Mesenchymal stem cell (in vitro differentiated cells and primary cell): Measurements from ENCODE around the gene IKZF3. TPM values are rescaled to one million over a fixed set of nuclear protein-coding genes. Genes with fewer than 3 reads are reported as not detected.

Source experiments
- DNase-seq: peaks from one replicate; pipeline ENCODE4 v3.0.0-alpha.2; 2013
- H2AFZ ChIP-seq: one replicate; pipeline ENCODE4 v1.6.1; 2013; ENCODE audit warnings: low read depth, mild to moderate bottlenecking, control low read depth, inconsistent platforms, low read length, moderate library complexity
- H2AK5ac ChIP-seq: 2 replicates; pipeline ENCODE4 v1.6.1; 2013; ENCODE audit warnings: low read length, moderate library complexity, mild to moderate bottlenecking, inconsistent platforms; ENCODE audit not compliant: severe bottlenecking
- H2BK120ac ChIP-seq: one replicate; pipeline ENCODE4 v1.6.1; 2013; ENCODE audit warnings: low read depth, mild to moderate bottlenecking, inconsistent platforms, low read length, moderate library complexity
- H2BK12ac ChIP-seq, 2 experiments: one replicate each; pipeline ENCODE4 v1.6.1; 2013; ENCODE audit warnings: inconsistent platforms in 2 of 2, low read length in 2 of 2, mild to moderate bottlenecking in 2 of 2, moderate library complexity in 2 of 2, control low read depth in 1 of 2
- H2BK15ac ChIP-seq: one replicate; pipeline ENCODE4 v1.6.1; 2013; ENCODE audit warnings: mild to moderate bottlenecking, low read depth, inconsistent platforms; ENCODE audit not compliant: poor library complexity, severe bottlenecking
- H2BK5ac ChIP-seq: 2 replicates; pipeline ENCODE4 v1.6.1; 2013; ENCODE audit warnings: low read depth, mild to moderate bottlenecking, low read length, control low read depth, inconsistent platforms; ENCODE audit not compliant: poor library complexity, severe bottlenecking
- H3K14ac ChIP-seq, 2 experiments: one replicate each; pipeline ENCODE4 v1.6.1; 2013; ENCODE audit warnings: inconsistent platforms in 2 of 2, low read length in 2 of 2, control low read depth in 1 of 2, mild to moderate bottlenecking in 1 of 2, moderate library complexity in 1 of 2
- H3K18ac ChIP-seq, 2 experiments: one replicate each; pipeline ENCODE4 v1.6.1; 2013; ENCODE audit warnings: inconsistent platforms in 2 of 2, low read length in 2 of 2, control low read depth in 1 of 2, low read depth in 1 of 2, mild to moderate bottlenecking in 1 of 2
- H3K23ac ChIP-seq, 2 experiments: one replicate each; pipeline ENCODE4 v1.6.1; 2013; ENCODE audit warnings: inconsistent platforms in 2 of 2, low read length in 2 of 2, mild to moderate bottlenecking in 2 of 2, moderate library complexity in 2 of 2, control low read depth in 1 of 2
- H3K27ac ChIP-seq: 2 replicates; pipeline ENCODE4 v1.5.1; 2013; ENCODE audit warnings: mild to moderate bottlenecking, moderate library complexity, low read length, control low read depth, inconsistent platforms; ENCODE audit not compliant: poor library complexity, severe bottlenecking
- H3K27me3 ChIP-seq, 2 experiments: 2 replicates each; pipeline versions ENCODE4 v1.6.1 to v1.7.0; 2013; ENCODE audit warnings: low read length in 2 of 2, mild to moderate bottlenecking in 2 of 2, moderate library complexity in 2 of 2, control low read depth in 1 of 2, inconsistent platforms in 1 of 2; ENCODE audit not compliant: control insufficient read depth in 1 of 2, insufficient read depth in 1 of 2
- H3K36me3 ChIP-seq, 2 experiments: 2 replicates each; pipeline versions ENCODE4 v1.6.1 to v1.7.0; 2013; ENCODE audit warnings: low read length in 2 of 2, control low read depth in 1 of 2, inconsistent platforms in 1 of 2, low read depth in 1 of 2, mild to moderate bottlenecking in 1 of 2; ENCODE audit not compliant: insufficient read depth in 2 of 2, control insufficient read depth in 1 of 2
- H3K4ac ChIP-seq, 2 experiments: one replicate each; pipeline ENCODE4 v1.6.1; 2013; ENCODE audit warnings: inconsistent platforms in 2 of 2, low read length in 2 of 2, mild to moderate bottlenecking in 2 of 2, moderate library complexity in 2 of 2, control low read depth in 1 of 2, low read depth in 1 of 2
- H3K4me1 ChIP-seq: 2 replicates; pipeline ENCODE4 v1.6.1; 2013; ENCODE audit warnings: low read depth, low read length, control low read depth; ENCODE audit not compliant: control insufficient read depth, insufficient read depth
- H3K4me2 ChIP-seq: 2 replicates; pipeline ENCODE4 v1.6.1; 2013; ENCODE audit warnings: low read length, mild to moderate bottlenecking, inconsistent platforms; ENCODE audit not compliant: poor library complexity, severe bottlenecking
- H3K4me3 ChIP-seq, 2 experiments: 2 replicates each; pipeline versions ENCODE4 v1.5.1 to v1.7.0; 2013; ENCODE audit warnings: low read length in 2 of 2, mild to moderate bottlenecking in 2 of 2, control low read depth in 1 of 2, low read depth in 1 of 2; ENCODE audit not compliant: insufficient read depth in 1 of 2
- H3K79me1 ChIP-seq: replicated peaks from 2 replicates; pipeline ENCODE4 v1.6.1; 2013; ENCODE audit warnings: mild to moderate bottlenecking, control low read depth, low read length, inconsistent platforms; ENCODE audit not compliant: poor library complexity, severe bottlenecking
- H3K9ac ChIP-seq: 2 replicates; pipeline ENCODE4 v1.7.0; 2013; ENCODE audit warnings: mild to moderate bottlenecking, low read length, moderate library complexity
- H3K9me3 ChIP-seq: 2 replicates; pipeline ENCODE4 v1.7.0; 2013; ENCODE audit warnings: mild to moderate bottlenecking, low read length; ENCODE audit not compliant: control insufficient read depth
- H4K8ac ChIP-seq: one replicate; pipeline ENCODE4 v1.6.1; 2013; ENCODE audit warnings: inconsistent platforms, mild to moderate bottlenecking, low read length, moderate library complexity
- H4K91ac ChIP-seq: one replicate; pipeline ENCODE4 v1.6.1; 2013; ENCODE audit warnings: mild to moderate bottlenecking, low read length, inconsistent platforms
- WGBS: methylation state at CpG from one replicate; pipeline ENCODE4 v1.1.7; 2013; ENCODE audit warnings: mixed read lengths; 5-methylcytosine and 5-hydroxymethylcytosine counted together
- small RNA-seq: library from polyadenylated mRNA; stranded (forward); fragments of <200 nt; extraction: miRNeasy Mini kit (QIAGEN cat#:217004); gene quantifications from one replicate; pipeline ENCODE3, GENCODE V24; 2013; ENCODE audit warnings: low read depth

IKZF3 gene

GRCh38 chr17:39709998-39710964, 153.8 kb downstream of the IKZF3 start:
- no peak overlapping the region for H2AK5ac ChIP-seq
- H3K18ac ChIP-seq: no peak overlapping the region
- no peak overlapping the region for H2BK15ac ChIP-seq
- H2BK120ac ChIP-seq: no peak overlapping the region
- H3K9me3 ChIP-seq: no peaks in the 10 kb centered on the region
- no peak overlapping the region for H4K8ac ChIP-seq
- no peak overlapping the region for H3K4ac ChIP-seq
- no peak overlapping the region for H3K4me3 ChIP-seq
- no peak overlapping the region for H2BK5ac ChIP-seq
- no peak overlapping the region for H3K4me2 ChIP-seq
- no peak overlapping the region for H2AFZ ChIP-seq
- H4K91ac ChIP-seq: no peak overlapping the region
- H3K27ac ChIP-seq: no peak overlapping the region
- no peak overlapping the region for H3K9ac ChIP-seq
- 97% methylated on average over 20 of the region's 20 CpGs for WGBS
- H3K27me3 ChIP-seq: no peaks in the 10 kb centered on the region
- H3K79me1 ChIP-seq: peaks cover 51% of the 10 kb centered on the region
- H3K23ac ChIP-seq: no peak overlapping the region
- no peak overlapping the region for H2BK12ac ChIP-seq
- DNase-seq: no peak
- H3K4me1 ChIP-seq: peaks cover 11% of the 10 kb centered on the region
- H3K14ac ChIP-seq: no peak overlapping the region
- H3K36me3 ChIP-seq: peaks cover 59 to 83% of the 10 kb centered on the region in 2 experiments

GRCh38 chr17:39709319-39709997, 154.7 kb downstream of the IKZF3 start:
- Histone ChIP-seq H2BK5ac (no peak overlapping the region), H2BK15ac (no peak overlapping the region), H3K23ac (no peak overlapping the region), H2AK5ac (no peak overlapping the region), H3K9ac (no peak overlapping the region), H2AFZ (no peak overlapping the region), H3K36me3 (peaks cover 55 to 85% of the 10 kb centered on the region in 2 experiments), H3K79me1 (peaks cover 55% of the 10 kb centered on the region), H3K4me2 (no peak overlapping the region), H3K4ac (no peak overlapping the region), H3K27me3 (no peaks in the 10 kb centered on the region), H4K8ac (no peak overlapping the region), H4K91ac (no peak overlapping the region), H3K14ac (no peak overlapping the region), H2BK12ac (no peak overlapping the region), H3K18ac (no peak overlapping the region), H3K4me1 (peaks cover 18% of the 10 kb centered on the region), H3K9me3 (no peaks in the 10 kb centered on the region), H3K27ac (no peak overlapping the region), H2BK120ac (no peak overlapping the region), H3K4me3 (no peak overlapping the region)
- 96% methylated on average over 14 of the region's 14 CpGs for WGBS
- DNase-seq: no peak

Small RNA genes within 50 kb of the gene (small RNA-seq; reads per million reads assigned to genes)
- gene AC090844.1 (not detected), gene MIR4728 (0.86 reads per million)
